Measurements from ENCODE around the gene EMC10.

- TF ChIP-seq POLR2A (IDR thresholded peaks at IDR 0.05; ENCODE audit: low read depth, low read length): no peak
- TF ChIP-seq CTCF (IDR thresholded peaks at IDR 0.05; ENCODE audit: extremely low read depth in 1 of 2, insufficient read depth in 1 of 2, low read depth in 1 of 2, low read length in 2 of 2): no peak
- TF ChIP-seq EZH2 (IDR thresholded peaks at IDR 0.05; ENCODE audit: borderline replicate concordance, low read depth, low read length, severe bottlenecking): no peak
Observed at GRCh38 chr19:50513746-50514345, 37.5 kb downstream of the EMC10 start, which contains the start of gene ASPDH.
